ENCODE results near the gene SCARB1. TPM values are rescaled to one million over a fixed set of nuclear protein-coding genes. Genes with fewer than 3 reads are reported as not detected.

Gene SCARB1
- total RNA-seq, 2 donors from 2014 or later: 33.0 to 36.2 TPM

DNA sequence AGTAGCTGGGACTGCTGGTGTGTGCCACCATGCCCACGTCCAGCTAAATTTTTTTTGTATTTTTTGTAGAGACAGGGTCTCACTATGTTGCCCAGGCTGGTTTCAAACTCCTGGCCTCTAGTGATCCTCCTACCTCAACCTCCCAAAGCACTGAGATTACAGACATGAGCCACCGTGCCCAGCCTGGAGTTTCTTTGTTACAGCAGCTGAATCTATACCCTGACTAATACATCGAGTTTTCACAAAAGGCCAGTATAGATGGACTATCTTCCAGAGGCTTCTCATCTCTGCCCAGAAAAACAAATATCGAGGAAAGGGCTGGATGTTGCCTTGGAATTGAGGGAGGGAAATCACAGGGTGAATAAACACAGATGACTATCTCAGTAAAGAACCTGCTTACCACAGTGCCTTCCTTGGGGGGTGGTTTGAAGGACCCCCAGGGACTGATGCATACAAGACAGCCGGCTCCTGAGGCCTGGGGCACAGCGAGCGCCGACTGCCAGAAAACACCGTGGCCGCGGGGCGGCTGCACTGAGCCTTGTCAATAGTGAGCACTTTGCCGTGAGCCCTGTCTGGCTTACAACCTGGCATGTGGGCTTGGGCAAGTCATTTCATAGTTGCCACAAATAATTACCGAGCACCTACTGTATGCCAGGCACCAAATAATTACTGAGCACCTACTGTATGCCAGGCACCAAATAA lies 111.9 kb downstream of the SCARB1 start:
- Mint-ChIP-seq H3K9me3 (peaks cover 18% of the 10 kb centered on the region), H3K36me3 (ENCODE audit: low read depth) (no peaks in the 10 kb centered on the region), H3K4me3 (no peak overlapping the region), H3K27ac (no peak overlapping the region), H3K4me1 (peaks cover 10% of the 10 kb centered on the region), H3K27me3 (ENCODE audit: insufficient read depth) (peaks cover 2% of the 10 kb centered on the region)
- Histone ChIP-seq H3K36me3 (ENCODE audit: control insufficient read depth, insufficient read depth, low read length) (no peaks in the 10 kb centered on the region), H3K27ac (ENCODE audit: low read depth, low read length) (no peak overlapping the region), H3K9ac (ENCODE audit: extremely low read depth, low read length, poor library complexity, severe bottlenecking) (no peak overlapping the region), H3K9me3 (ENCODE audit: control insufficient read depth, low read length) (no peaks in the 10 kb centered on the region), H3K27me3 (ENCODE audit: control insufficient read depth, insufficient read depth, low read length, poor library complexity, severe bottlenecking) (no peaks in the 10 kb centered on the region), H3K4me1 (ENCODE audit: control insufficient read depth, insufficient read depth, low read length) (no peaks in the 10 kb centered on the region), H3K4me3 (ENCODE audit: low read length) (no peak overlapping the region)
- 91 to 96% methylated on average over 5 to 14 of the region's 14 CpGs for WGBS, 2 experiments (ENCODE audit: insufficient coverage in 1 of 2, insufficient read length in 1 of 2)
- DNase-seq: no peak
- TF ChIP-seq, protein P1, sequence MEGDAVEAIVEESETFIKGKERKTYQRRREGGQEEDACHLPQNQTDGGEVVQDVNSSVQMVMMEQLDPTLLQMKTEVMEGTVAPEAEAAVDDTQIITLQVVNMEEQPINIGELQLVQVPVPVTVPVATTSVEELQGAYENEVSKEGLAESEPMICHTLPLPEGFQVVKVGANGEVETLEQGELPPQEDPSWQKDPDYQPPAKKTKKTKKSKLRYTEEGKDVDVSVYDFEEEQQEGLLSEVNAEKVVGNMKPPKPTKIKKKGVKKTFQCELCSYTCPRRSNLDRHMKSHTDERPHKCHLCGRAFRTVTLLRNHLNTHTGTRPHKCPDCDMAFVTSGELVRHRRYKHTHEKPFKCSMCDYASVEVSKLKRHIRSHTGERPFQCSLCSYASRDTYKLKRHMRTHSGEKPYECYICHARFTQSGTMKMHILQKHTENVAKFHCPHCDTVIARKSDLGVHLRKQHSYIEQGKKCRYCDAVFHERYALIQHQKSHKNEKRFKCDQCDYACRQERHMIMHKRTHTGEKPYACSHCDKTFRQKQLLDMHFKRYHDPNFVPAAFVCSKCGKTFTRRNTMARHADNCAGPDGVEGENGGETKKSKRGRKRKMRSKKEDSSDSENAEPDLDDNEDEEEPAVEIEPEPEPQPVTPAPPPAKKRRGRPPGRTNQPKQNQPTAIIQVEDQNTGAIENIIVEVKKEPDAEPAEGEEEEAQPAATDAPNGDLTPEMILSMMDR (conservative IDR thresholded peaks at IDR 0.05): no peak

DNA sequence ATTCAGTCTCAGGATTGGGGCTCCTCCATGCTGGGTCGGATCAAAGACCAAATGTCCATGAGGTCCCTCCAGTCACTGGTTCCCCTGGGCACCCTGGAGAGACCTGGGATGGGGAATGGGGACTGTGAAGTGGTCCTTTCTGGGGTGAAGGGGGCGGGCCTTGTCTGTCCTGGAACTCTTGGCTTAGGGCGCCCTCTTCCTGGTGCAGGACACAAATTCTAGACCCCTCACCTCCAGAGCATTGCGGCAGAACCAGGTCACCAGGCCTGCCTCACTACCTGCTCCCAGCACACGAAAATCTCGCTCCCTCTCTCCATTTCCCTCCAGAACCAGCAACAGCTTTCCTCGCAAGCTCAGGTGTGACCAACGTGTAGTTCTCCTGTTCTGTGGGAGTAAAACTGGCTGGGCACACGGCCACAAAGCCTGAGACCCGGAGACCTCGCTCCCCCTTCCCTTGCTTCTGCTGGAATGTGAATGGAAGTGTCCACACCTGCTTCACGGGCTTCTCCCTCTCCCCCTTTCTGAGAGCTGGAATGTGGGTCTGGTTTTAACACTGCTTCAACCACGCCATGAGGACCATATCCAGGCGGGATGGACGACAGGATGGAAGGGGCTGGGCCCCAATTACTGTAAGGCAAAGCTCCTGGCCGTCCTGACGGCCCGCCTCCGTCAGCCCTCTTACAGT lies 112.7 kb downstream of the SCARB1 start:
- no peaks in the 10 kb centered on the region for H3K4me1 ChIP-seq (ENCODE audit: control insufficient read depth, insufficient read depth, low read length)
- Mint-ChIP-seq H3K4me3 (no peak overlapping the region), H3K27me3 (ENCODE audit: insufficient read depth) (peaks cover 2% of the 10 kb centered on the region), H3K4me1 (peaks cover 17% of the 10 kb centered on the region), H3K9me3 (peaks cover 14% of the 10 kb centered on the region), H3K27ac (peak overlapping the region; percentile 76), H3K36me3 (ENCODE audit: low read depth) (no peaks in the 10 kb centered on the region)
- TF ChIP-seq, protein P1 (conservative IDR thresholded peaks at IDR 0.05): peak; percentile 71
- no peak overlapping the region for H3K4me3 ChIP-seq (ENCODE audit: low read length)
- DNase-seq: peak; percentile 93
- WGBS, 2 experiments (ENCODE audit: insufficient coverage in 1 of 2, insufficient read length in 1 of 2): 64 to 68% methylated on average over 12 to 19 of the region's 19 CpGs
- no peak overlapping the region for H3K9ac ChIP-seq (ENCODE audit: extremely low read depth, low read length, poor library complexity, severe bottlenecking)
- H3K9me3 ChIP-seq (ENCODE audit: control insufficient read depth, low read length): no peaks in the 10 kb centered on the region
- no peaks in the 10 kb centered on the region for H3K27me3 ChIP-seq (ENCODE audit: control insufficient read depth, insufficient read depth, low read length, poor library complexity, severe bottlenecking)
- no peaks in the 10 kb centered on the region for H3K36me3 ChIP-seq (ENCODE audit: control insufficient read depth, insufficient read depth, low read length)
- H3K27ac ChIP-seq (ENCODE audit: low read depth, low read length): no peak overlapping the region

DNA sequence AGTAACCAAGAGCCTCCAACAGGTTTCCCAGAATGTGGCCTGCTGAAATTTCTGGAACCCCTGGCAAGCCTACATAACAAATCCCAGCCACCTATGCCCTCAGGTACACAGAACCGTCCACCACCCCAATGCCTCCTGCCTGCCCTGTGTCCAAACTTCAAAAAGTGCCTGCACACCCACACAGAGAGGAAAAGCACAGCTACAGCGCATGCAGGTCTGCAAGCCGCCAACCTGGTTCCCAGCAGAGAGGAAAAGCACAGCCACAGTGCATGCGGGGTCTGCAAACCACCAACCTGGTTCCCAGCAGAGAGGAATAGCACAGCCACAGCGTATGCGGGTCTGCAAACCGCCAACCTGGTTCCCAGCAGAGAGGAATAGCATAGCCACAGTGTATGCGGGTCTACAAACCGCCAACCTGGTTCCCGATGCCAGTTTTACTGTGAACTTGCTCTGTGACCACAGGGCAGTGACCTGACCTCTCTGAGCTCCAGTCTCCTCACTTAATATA lies 113.5 kb downstream of the SCARB1 start:
- WGBS, 2 experiments (ENCODE audit: insufficient coverage in 1 of 2, insufficient read length in 1 of 2): 86 to 89% methylated on average over 9 to 10 of the region's 10 CpGs
- no peak overlapping the region for H3K9ac ChIP-seq (ENCODE audit: extremely low read depth, low read length, poor library complexity, severe bottlenecking)
- H3K27ac ChIP-seq (ENCODE audit: low read depth, low read length): no peak overlapping the region
- no peak overlapping the region for H3K27ac Mint-ChIP-seq
- peaks cover 2% of the 10 kb centered on the region for H3K27me3 Mint-ChIP-seq (ENCODE audit: insufficient read depth)
- no peak overlapping the region for H3K4me3 Mint-ChIP-seq
- TF ChIP-seq, protein P1 (conservative IDR thresholded peaks at IDR 0.05): no peak
- H3K4me1 ChIP-seq (ENCODE audit: control insufficient read depth, insufficient read depth, low read length): no peaks in the 10 kb centered on the region
- no peaks in the 10 kb centered on the region for H3K9me3 ChIP-seq (ENCODE audit: control insufficient read depth, low read length)
- H3K36me3 ChIP-seq (ENCODE audit: control insufficient read depth, insufficient read depth, low read length): no peaks in the 10 kb centered on the region
- no peaks in the 10 kb centered on the region for H3K36me3 Mint-ChIP-seq (ENCODE audit: low read depth)
- peaks cover 21% of the 10 kb centered on the region for H3K4me1 Mint-ChIP-seq
- no peak overlapping the region for H3K4me3 ChIP-seq (ENCODE audit: low read length)
- no peaks in the 10 kb centered on the region for H3K27me3 ChIP-seq (ENCODE audit: control insufficient read depth, insufficient read depth, low read length, poor library complexity, severe bottlenecking)
- peaks cover 14% of the 10 kb centered on the region for H3K9me3 Mint-ChIP-seq
- DNase-seq: peak; percentile 77

All from endodermal cell (in vitro differentiated cells).